ENCODE measurements around the gene PPM1A.

Gene PPM1A

DNA sequence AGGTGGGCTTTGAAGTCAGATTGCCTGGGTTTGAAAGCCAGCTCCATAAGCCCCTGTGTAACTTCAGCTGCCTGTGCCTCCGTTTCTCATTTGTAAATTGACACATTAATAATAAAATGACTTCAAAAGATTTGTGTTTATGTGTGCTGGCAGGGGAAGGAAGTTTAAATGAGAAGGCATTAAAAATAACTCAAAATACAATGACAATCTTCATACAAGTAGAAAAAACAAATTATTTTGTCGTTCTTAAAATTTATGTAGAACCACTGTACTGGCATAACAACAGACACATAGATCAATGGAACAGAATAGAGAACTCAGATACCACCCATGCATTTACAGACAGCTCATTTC, 83.0 kb downstream of the PPM1A start:
- no peak; the same call in 1 of the 2 replicates for TF ChIP-seq TCF12 (IDR thresholded peaks at IDR 0.05; ENCODE audit: low read depth)
- no peak for TF ChIP-seq EP300 (IDR thresholded peaks at IDR 0.05; ENCODE audit: borderline replicate concordance)
- no peak for TF ChIP-seq FOXM1 (IDR thresholded peaks at IDR 0.05; ENCODE audit: borderline replicate concordance, low read depth)
- no peak for TF ChIP-seq USF1 (IDR thresholded peaks at IDR 0.05)
- no peak for TF ChIP-seq MAX (IDR thresholded peaks at IDR 0.05)

DNA sequence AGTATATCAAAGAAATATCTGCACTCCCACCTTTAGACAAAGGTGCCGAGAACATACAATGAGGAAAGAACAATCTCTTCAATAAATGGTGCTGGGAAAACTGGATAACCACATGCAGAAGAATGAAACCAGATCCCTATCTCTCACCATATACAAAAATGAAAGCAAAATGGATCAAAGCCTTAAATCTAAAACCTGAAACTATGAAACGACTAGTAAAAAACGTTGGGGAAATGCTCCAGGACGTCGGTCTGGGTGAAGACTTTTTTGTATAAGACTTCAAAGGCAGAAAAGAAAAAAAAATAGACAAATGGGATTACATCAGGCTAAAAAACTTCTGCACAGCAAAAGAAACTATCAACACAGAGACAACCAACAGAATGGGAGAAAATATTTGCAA, 83.8 kb downstream of the PPM1A start:
- TF ChIP-seq YY1 (IDR thresholded peaks at IDR 0.05; ENCODE audit: low read depth) (no peak), USF1 (IDR thresholded peaks at IDR 0.05) (no peak), ZBTB7A (IDR thresholded peaks at IDR 0.05; ENCODE audit: low read depth) (no peak), CEBPB (IDR thresholded peaks at IDR 0.05) (no peak), TCF12 (IDR thresholded peaks at IDR 0.05; ENCODE audit: low read depth) (no peak), TEAD4 (IDR thresholded peaks at IDR 0.05) (no peak), CREB1 (IDR thresholded peaks at IDR 0.05; ENCODE audit: low read depth) (no peak), NFIC (IDR thresholded peaks at IDR 0.05) (no peak), RAD21 (IDR thresholded peaks at IDR 0.05; ENCODE audit: low read depth) (no peak), MAX (IDR thresholded peaks at IDR 0.05) (no peak), TAF1 (IDR thresholded peaks at IDR 0.05; ENCODE audit: low read depth) (no peak), EP300 (IDR thresholded peaks at IDR 0.05; ENCODE audit: borderline replicate concordance) (no peak), EGR1 (IDR thresholded peaks at IDR 0.05) (no peak)
- TF ChIP-seq, protein P1, sequence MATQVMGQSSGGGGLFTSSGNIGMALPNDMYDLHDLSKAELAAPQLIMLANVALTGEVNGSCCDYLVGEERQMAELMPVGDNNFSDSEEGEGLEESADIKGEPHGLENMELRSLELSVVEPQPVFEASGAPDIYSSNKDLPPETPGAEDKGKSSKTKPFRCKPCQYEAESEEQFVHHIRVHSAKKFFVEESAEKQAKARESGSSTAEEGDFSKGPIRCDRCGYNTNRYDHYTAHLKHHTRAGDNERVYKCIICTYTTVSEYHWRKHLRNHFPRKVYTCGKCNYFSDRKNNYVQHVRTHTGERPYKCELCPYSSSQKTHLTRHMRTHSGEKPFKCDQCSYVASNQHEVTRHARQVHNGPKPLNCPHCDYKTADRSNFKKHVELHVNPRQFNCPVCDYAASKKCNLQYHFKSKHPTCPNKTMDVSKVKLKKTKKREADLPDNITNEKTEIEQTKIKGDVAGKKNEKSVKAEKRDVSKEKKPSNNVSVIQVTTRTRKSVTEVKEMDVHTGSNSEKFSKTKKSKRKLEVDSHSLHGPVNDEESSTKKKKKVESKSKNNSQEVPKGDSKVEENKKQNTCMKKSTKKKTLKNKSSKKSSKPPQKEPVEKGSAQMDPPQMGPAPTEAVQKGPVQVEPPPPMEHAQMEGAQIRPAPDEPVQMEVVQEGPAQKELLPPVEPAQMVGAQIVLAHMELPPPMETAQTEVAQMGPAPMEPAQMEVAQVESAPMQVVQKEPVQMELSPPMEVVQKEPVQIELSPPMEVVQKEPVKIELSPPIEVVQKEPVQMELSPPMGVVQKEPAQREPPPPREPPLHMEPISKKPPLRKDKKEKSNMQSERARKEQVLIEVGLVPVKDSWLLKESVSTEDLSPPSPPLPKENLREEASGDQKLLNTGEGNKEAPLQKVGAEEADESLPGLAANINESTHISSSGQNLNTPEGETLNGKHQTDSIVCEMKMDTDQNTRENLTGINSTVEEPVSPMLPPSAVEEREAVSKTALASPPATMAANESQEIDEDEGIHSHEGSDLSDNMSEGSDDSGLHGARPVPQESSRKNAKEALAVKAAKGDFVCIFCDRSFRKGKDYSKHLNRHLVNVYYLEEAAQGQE (IDR thresholded peaks at IDR 0.05; ENCODE audit: low read depth): no peak

GRCh38 chr14:60339571-60339970, 90.5 kb downstream of the PPM1A start:
- TF ChIP-seq ZBTB7A (IDR thresholded peaks at IDR 0.05; ENCODE audit: low read depth): no peak

DNA sequence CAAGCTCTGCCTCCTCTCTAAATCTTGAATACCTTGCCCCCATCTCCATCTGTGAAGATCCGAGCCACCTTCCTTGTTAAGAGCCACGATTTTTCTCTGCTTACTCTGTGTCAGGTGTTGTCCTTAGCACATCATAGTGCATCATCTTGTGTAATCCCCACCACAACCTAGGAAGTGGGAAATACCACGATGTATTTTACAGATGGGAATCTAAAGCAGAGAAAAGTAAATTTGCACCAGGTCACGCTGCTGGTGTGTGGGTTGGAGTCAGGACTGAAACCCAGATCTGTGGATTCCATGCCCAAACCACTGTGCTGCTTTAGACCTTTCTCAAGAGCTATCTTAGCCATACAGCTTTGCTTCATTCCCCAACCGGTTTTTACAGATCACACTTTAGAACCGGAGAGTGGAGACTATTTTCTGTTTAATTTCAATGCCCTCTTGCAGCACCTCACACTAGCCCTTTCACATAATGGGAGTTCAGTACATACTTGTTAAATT, 94.6 kb downstream of the PPM1A start:
- TF ChIP-seq TAF1 (IDR thresholded peaks at IDR 0.05; ENCODE audit: low read depth) (no peak), RAD21 (IDR thresholded peaks at IDR 0.05; ENCODE audit: low read depth) (no peak), FOXM1 (IDR thresholded peaks at IDR 0.05; ENCODE audit: borderline replicate concordance, low read depth) (no peak), CREB1 (IDR thresholded peaks at IDR 0.05; ENCODE audit: low read depth) (no peak), TCF12 (IDR thresholded peaks at IDR 0.05; ENCODE audit: low read depth) (no peak), CEBPB (IDR thresholded peaks at IDR 0.05) (no peak), MAX (IDR thresholded peaks at IDR 0.05) (no peak), EP300 (IDR thresholded peaks at IDR 0.05; ENCODE audit: borderline replicate concordance) (no peak), TEAD4 (IDR thresholded peaks at IDR 0.05) (no peak), ZBTB7A (IDR thresholded peaks at IDR 0.05; ENCODE audit: low read depth) (no peak), YY1 (IDR thresholded peaks at IDR 0.05; ENCODE audit: low read depth) (no peak), USF1 (IDR thresholded peaks at IDR 0.05) (no peak), EGR1 (IDR thresholded peaks at IDR 0.05) (no peak)
- TF ChIP-seq, protein P1 (IDR thresholded peaks at IDR 0.05; ENCODE audit: low read depth): no peak

DNA sequence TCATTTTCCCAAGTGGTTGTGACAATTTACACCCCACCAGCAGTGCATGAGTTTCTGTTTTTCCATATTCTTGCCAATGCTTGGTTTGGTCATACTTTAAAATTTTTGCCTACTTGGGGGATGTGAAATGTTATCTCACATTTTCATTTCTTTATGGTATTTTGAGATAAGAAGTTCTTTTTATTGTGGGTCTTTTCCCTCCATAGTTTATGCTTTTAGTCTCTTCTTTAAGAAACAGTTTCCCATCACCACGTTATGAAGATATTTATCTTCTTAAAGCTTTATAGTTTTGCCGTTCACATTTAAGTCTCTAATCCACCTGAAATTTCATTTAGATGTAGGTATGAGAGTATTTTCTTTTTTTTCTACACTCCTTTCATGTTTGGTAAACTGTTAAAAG, 95.7 kb downstream of the PPM1A start:
- no peak for TF ChIP-seq FOXM1 (IDR thresholded peaks at IDR 0.05; ENCODE audit: borderline replicate concordance, low read depth)
- TF ChIP-seq NFIC (IDR thresholded peaks at IDR 0.05): no peak
- no peak for TF ChIP-seq ZBTB7A (IDR thresholded peaks at IDR 0.05; ENCODE audit: low read depth)
- TF ChIP-seq, protein P1 (IDR thresholded peaks at IDR 0.05; ENCODE audit: low read depth): no peak
- TF ChIP-seq EP300 (IDR thresholded peaks at IDR 0.05; ENCODE audit: borderline replicate concordance): no peak
- no peak for TF ChIP-seq MAX (IDR thresholded peaks at IDR 0.05)
- TF ChIP-seq YY1 (IDR thresholded peaks at IDR 0.05; ENCODE audit: low read depth): no peak
- TF ChIP-seq CREB1 (IDR thresholded peaks at IDR 0.05; ENCODE audit: low read depth): no peak
- TF ChIP-seq TEAD4 (IDR thresholded peaks at IDR 0.05): no peak
- TF ChIP-seq TCF12 (IDR thresholded peaks at IDR 0.05; ENCODE audit: low read depth): no peak
- no peak for TF ChIP-seq CEBPB (IDR thresholded peaks at IDR 0.05)
- TF ChIP-seq RAD21 (IDR thresholded peaks at IDR 0.05; ENCODE audit: low read depth): no peak
- TF ChIP-seq USF1 (IDR thresholded peaks at IDR 0.05): no peak
- TF ChIP-seq EGR1 (IDR thresholded peaks at IDR 0.05): no peak
- no peak for TF ChIP-seq TAF1 (IDR thresholded peaks at IDR 0.05; ENCODE audit: low read depth)
